GM19351 (cell line): ENCODE results near the gene ANK2.
A peak's percentile ranks its signal among the peaks of the same experiment; 100 is the strongest.

Source experiments
- ATAC-seq: cut with Tn5 transposase; IDR thresholded peaks from one replicate; pipeline ENCODE4 v1.9.1; 2021; ENCODE audit warnings: mild to moderate bottlenecking, moderate library complexity; ENCODE audit not compliant: unreplicated experiment

Gene ANK2

GRCh38 chr4:113383111-113383785 lies 333.8 kb downstream of the ANK2 start:
- ATAC-seq = no peak

- ATAC-seq = no peak
Measured at GRCh38 chr4:113384600-113384999, 335.1 kb downstream of the ANK2 start.

- no peak for ATAC-seq
Measured at GRCh38 chr4:113385281-113385899, 335.9 kb downstream of the ANK2 start.

- ATAC-seq = no peak
Measured at GRCh38 chr4:113389160-113389559, 339.7 kb downstream of the ANK2 start.

GRCh38 chr4:113390850-113391249 lies 341.4 kb downstream of the ANK2 start:
- no peak for ATAC-seq

GRCh38 chr4:113394108-113394729 lies 344.8 kb downstream of the ANK2 start:
- no peak for ATAC-seq

GRCh38 chr4:113394730-113395530 lies 345.5 kb downstream of the ANK2 start:
- ATAC-seq = peak; percentile 95

GRCh38 chr4:113397114-113397701 lies 347.8 kb downstream of the ANK2 start:
- ATAC-seq = no peak

- no peak for ATAC-seq
Measured at GRCh38 chr4:113398441-113399143, 349.1 kb downstream of the ANK2 start.

- no peak for ATAC-seq
Measured at GRCh38 chr4:113404167-113404571, 354.7 kb downstream of the ANK2 start.

GRCh38 chr4:113404841-113405240 lies 355.4 kb downstream of the ANK2 start:
- ATAC-seq = no peak

GRCh38 chr4:113405874-113406722 lies 356.6 kb downstream of the ANK2 start:
- no peak for ATAC-seq

GRCh38 chr4:113406723-113407016 lies 357.2 kb downstream of the ANK2 start:
- no peak for ATAC-seq

- no peak for ATAC-seq
Measured at GRCh38 chr4:113407409-113407808, 358.0 kb downstream of the ANK2 start.

- ATAC-seq = no peak
Measured at GRCh38 chr4:113409181-113409580, 359.7 kb downstream of the ANK2 start.

- ATAC-seq = no peak
Measured at GRCh38 chr4:113410686-113411085, 361.2 kb downstream of the ANK2 start.

GRCh38 chr4:113411496-113411938 lies 362.1 kb downstream of the ANK2 start:
- ATAC-seq = no peak

GRCh38 chr4:113419631-113420030 lies 370.2 kb downstream of the ANK2 start:
- ATAC-seq = no peak

- no peak for ATAC-seq
Measured at GRCh38 chr4:113420938-113421337, 371.5 kb downstream of the ANK2 start.

- ATAC-seq = no peak
Measured at GRCh38 chr4:113423631-113424030, 374.2 kb downstream of the ANK2 start.
